GOT3 (cell line): Measurements from ENCODE around the gene DTNA.
A peak's percentile ranks its signal among the peaks of the same experiment; 100 is the strongest.

Source experiments
- DNase-seq: peaks from one replicate; lab custom pipeline; 2025; ENCODE audit warnings: mixed read lengths; lab: John Stamatoyannopoulos, UW

Gene DTNA

GRCh38 chr18:34807106-34807796, 97.2 kb downstream of the DTNA start:
- no peak for DNase-seq

- no peak for DNase-seq
Observed at GRCh38 chr18:34808389-34808788, 98.3 kb downstream of the DTNA start.

GRCh38 chr18:34809451-34810072, 99.5 kb downstream of the DTNA start:
- peak; percentile 1 for DNase-seq

- no peak for DNase-seq
Observed at GRCh38 chr18:34816183-34816582, 106.1 kb downstream of the DTNA start.

- DNase-seq: no peak
Observed at GRCh38 chr18:34817636-34818035, 107.5 kb downstream of the DTNA start.

GRCh38 chr18:34818064-34818463, 108.0 kb downstream of the DTNA start:
- no peak for DNase-seq

GRCh38 chr18:34820360-34821065, 110.4 kb downstream of the DTNA start:
- no peak for DNase-seq

- DNase-seq: no peak
Observed at GRCh38 chr18:34821669-34822210, 111.6 kb downstream of the DTNA start.

GRCh38 chr18:34828093-34828492, 118.0 kb downstream of the DTNA start:
- DNase-seq: no peak

GRCh38 chr18:34834897-34835296, 124.8 kb downstream of the DTNA start:
- no peak for DNase-seq

GRCh38 chr18:34835466-34835865, 125.4 kb downstream of the DTNA start:
- no peak for DNase-seq

- DNase-seq: no peak
Observed at GRCh38 chr18:34837769-34838272, 127.7 kb downstream of the DTNA start.

GRCh38 chr18:34838669-34839068, 128.6 kb downstream of the DTNA start:
- no peak for DNase-seq

GRCh38 chr18:34840256-34840826, 130.2 kb downstream of the DTNA start:
- DNase-seq: no peak

GRCh38 chr18:34841891-34842290, 131.8 kb downstream of the DTNA start:
- DNase-seq: no peak

- no peak for DNase-seq
Observed at GRCh38 chr18:34844072-34844471, 134.0 kb downstream of the DTNA start.

- no peak for DNase-seq
Observed at GRCh38 chr18:34844732-34845459, 134.8 kb downstream of the DTNA start.

GRCh38 chr18:34847408-34847807, 137.3 kb downstream of the DTNA start:
- DNase-seq: no peak

GRCh38 chr18:34848156-34848555, 138.1 kb downstream of the DTNA start:
- no peak for DNase-seq

GRCh38 chr18:34848695-34849094, 138.6 kb downstream of the DTNA start:
- DNase-seq: no peak

GRCh38 chr18:34857320-34857719, 147.2 kb downstream of the DTNA start:
- DNase-seq: no peak

- no peak for DNase-seq
Observed at GRCh38 chr18:34858188-34858587, 148.1 kb downstream of the DTNA start.
